ENCODE data around the gene ABHD15. TPM values are rescaled to one million over a fixed set of nuclear protein-coding genes. Genes with fewer than 3 reads are reported as not detected.
A peak's percentile ranks its signal among the peaks of the same experiment; 100 is the strongest.

The ABHD15 gene
- total and polyA plus RNA-seq, 11 donors, result 4.0 to 13.1 (median 8.2) TPM

GRCh38 chr17:29590411-29591145 is 23.7 kb upstream of the ABHD15 start:
- DNase-seq (peak in 4 of 5 donors; percentile 24 to 70 (median 44)), ATAC-seq (peak in 1 of 4 donors; percentile 0)
- no peaks in the 10 kb centered on the region for H3K27me3 ChIP-seq
- peak overlapping the region; percentile 48 to 95 (median 88) for H3K27ac ChIP-seq
- peak overlapping the region in 9 of 12 donors; percentile 56 to 88 (median 66) for H3K4me3 ChIP-seq
- H3K36me3 ChIP-seq, result no peaks in the 10 kb centered on the region
- TF ChIP-seq CTCF (IDR thresholded peaks at IDR 0.05) (no peak), POLR2A (IDR thresholded peaks at IDR 0.05) (no peak)
- H3K4me1 ChIP-seq, result peaks cover 5 to 88% (median 69%) of the 10 kb centered on the region in 12 donors
- intact Hi-C loops (cut with DNase I), result no loop called here
- WGBS, 4 donors, result 34 to 48% (median 40%) methylated on average over 23 to 30 of the region's 30 CpGs
- H3K9me3 ChIP-seq, result no peaks in the 10 kb centered on the region

GRCh38 chr17:29589524-29590410 is 22.9 kb upstream of the ABHD15 start, which contains the start of gene GIT1:
GIT1 (minus strand) TSS chr17:29589648; CDS start chr17:29589378, 270 bp downstream.
- DNase-seq (peak; percentile 89 to 94 (median 90)), ATAC-seq (peak; percentile 62 to 84 (median 72))
- peaks cover 5 to 87% (median 73%) of the 10 kb centered on the region in 12 donors for H3K4me1 ChIP-seq
- no peaks in the 10 kb centered on the region for H3K9me3 ChIP-seq
- peak within 1 kb of the TSS; percentile 59 to 98 (median 87) for H3K4me3 ChIP-seq
- peak within 1 kb of the TSS; percentile 87 to 97 (median 90) for H3K27ac ChIP-seq
- WGBS, 4 donors, result 4 to 25% (median 7%) methylated on average over 13 to 70 of the region's 70 CpGs
- peak in 3 of 12 donors; percentile 15 to 37 (median 18) for TF ChIP-seq CTCF (IDR thresholded peaks at IDR 0.05)
- TF ChIP-seq POLR2A (IDR thresholded peaks at IDR 0.05), result peak in 1 of 2 donors; percentile 60
- intact Hi-C loops (cut with DNase I), result loop anchor here in 3 of 10 donors (2.0 to 10.0 kb wide), 4 partner anchors 21 to 505 kb away; partner anchors contain the start of gene TP53I13 (in 1 of the 3)
- H3K36me3 ChIP-seq, result no peaks in the 10 kb centered on the region
- no peaks in the 10 kb centered on the region for H3K27me3 ChIP-seq

DNA sequence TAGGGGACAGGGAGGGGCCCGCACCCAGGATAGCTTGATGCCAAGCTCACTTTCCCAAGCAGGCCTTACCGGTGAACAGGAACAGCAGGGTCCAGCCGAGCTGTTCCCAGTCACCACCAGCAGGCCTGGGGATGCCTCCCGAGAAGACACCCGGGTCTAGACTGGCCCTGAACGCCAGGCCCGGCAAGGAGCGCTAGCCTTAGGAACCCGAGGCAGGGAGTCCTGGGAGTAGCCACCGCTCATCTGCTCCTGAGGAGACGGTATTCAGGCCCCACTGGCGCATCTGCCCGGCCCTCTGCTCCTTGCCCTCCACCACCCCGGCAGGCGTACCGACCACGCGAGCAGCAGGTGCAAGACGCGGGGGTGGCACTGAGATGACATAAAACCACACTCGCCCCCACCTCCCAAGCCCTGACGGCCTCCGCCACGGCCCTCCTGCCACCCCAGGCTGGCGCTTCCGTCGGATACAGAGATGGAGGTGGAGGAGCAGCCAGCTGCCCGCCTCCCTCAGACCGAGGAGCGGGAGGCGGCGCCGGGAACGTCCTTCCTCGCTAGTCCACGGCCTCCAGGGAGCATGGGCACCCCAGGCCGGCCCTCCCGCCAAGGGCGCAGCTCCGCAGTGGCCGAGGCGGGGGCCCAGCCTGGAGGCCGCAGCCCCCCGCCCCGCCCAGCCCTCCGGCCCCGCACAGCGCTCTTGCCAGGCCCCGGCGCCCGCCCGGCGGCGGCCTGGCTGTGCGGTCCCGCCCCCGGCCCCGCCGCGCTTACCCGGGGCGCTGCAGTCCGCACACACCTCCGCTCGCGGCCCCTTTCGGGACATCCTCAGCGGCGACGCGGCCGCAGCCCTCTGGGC is 21.9 kb upstream of the ABHD15 start:
- DNase-seq (peak in 3 of 5 donors; percentile 51 to 57 (median 54)), ATAC-seq (no peak)
- no peak for TF ChIP-seq POLR2A (IDR thresholded peaks at IDR 0.05)
- no peak for TF ChIP-seq CTCF (IDR thresholded peaks at IDR 0.05)
- Histone ChIP-seq H3K4me1 (peaks cover 5 to 87% (median 74%) of the 10 kb centered on the region in 12 donors), H3K36me3 (no peaks in the 10 kb centered on the region), H3K27me3 (no peaks in the 10 kb centered on the region), H3K27ac (peak overlapping the region; percentile 84 to 97 (median 89)), H3K9me3 (no peaks in the 10 kb centered on the region), H3K4me3 (peak overlapping the region; percentile 59 to 98 (median 87))
- WGBS, 4 donors, result 0 to 2% (median 1%) methylated on average over 18 to 72 of the region's 72 CpGs
- intact Hi-C loops (cut with DNase I), result loop anchor here in 3 of 10 donors (2.0 to 10.0 kb wide), 4 partner anchors 20 to 506 kb away; partner anchors contain the start of gene TP53I13 (in 1 of the 3)
